ENCODE data around the gene TOMM40L. TPM values are rescaled to one million over a fixed set of nuclear protein-coding genes. Genes with fewer than 3 reads are reported as not detected.

The TOMM40L gene
- total RNA-seq, 2 donors from 2014 or later, result 25.9 to 27.8 TPM

- ATAC-seq (no peak), DNase-seq (ENCODE audit: low spot score) (peak; percentile 51)
- H3K9me3 Mint-ChIP-seq, result no peaks in the 10 kb centered on the region
- no peaks in the 10 kb centered on the region for H3K27me3 Mint-ChIP-seq
- H3K27ac Mint-ChIP-seq, result peak overlapping the region; percentile 92 to 96
- peak overlapping the region; percentile 92 for H3K4me3 Mint-ChIP-seq
- H3K4me1 Mint-ChIP-seq (ENCODE audit: low read depth in 2 of 2), result peaks cover 50 to 59% of the 10 kb centered on the region in 2 donors
- H3K36me3 Mint-ChIP-seq, result peaks cover 11% of the 10 kb centered on the region
Observed at GRCh38 chr1:161200992-161201835, 24.6 kb upstream of the TOMM40L start.

- no peaks in the 10 kb centered on the region for H3K9me3 Mint-ChIP-seq
- peak; percentile 98 to 99 for ATAC-seq
- peak; percentile 97 for DNase-seq (ENCODE audit: low spot score)
- peak within 1 kb of the TSS; percentile 92 for H3K4me3 Mint-ChIP-seq
- peaks cover 49 to 60% of the 10 kb centered on the region in 2 donors for H3K4me1 Mint-ChIP-seq (ENCODE audit: low read depth in 2 of 2)
- peaks cover 12% of the 10 kb centered on the region for H3K36me3 Mint-ChIP-seq
- peak within 1 kb of the TSS; percentile 92 to 96 for H3K27ac Mint-ChIP-seq
- no peaks in the 10 kb centered on the region for H3K27me3 Mint-ChIP-seq
Observed at GRCh38 chr1:161201836-161202712, 23.8 kb upstream of the TOMM40L start, which contains the start of gene NDUFS2. Gene NDUFS2, plus strand, starts transcription at chr1:161202367. Its CDS starts 19 bp downstream, at chr1:161202386.

DNA sequence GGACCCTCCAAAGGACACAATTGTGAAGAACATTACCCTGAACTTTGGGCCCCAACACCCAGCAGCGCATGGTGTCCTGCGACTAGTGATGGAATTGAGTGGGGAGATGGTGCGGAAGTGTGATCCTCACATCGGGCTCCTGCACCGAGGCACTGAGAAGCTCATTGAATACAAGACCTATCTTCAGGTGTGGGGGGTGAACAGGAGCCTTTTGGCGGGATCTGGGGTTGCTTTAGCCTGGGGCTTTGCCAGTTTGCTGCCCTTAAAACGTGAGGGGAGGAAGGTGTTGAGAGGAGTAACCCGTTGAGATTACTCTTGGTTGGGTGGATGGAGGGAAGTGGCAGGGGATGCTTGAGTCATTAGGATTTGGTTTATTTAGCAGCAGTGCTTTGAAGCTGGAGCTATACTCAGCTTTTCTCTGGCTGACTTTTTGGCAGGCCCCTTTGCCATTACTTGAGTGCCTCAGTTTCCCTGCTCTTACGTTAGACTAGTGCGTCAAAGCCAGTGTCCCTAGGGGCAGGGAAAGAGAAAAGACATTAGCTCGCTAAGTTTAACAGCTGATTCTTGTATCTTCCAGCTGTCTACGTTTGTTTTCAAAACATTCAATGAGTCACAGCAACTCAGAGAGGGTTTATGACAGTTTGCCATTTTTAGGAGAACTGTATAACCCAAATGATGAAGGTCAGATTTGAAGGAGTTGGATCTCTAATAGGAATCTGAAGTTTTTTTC, 19.3 kb upstream of the TOMM40L start:
- DNase-seq (ENCODE audit: low spot score), result peak; percentile 55
- ATAC-seq, result no peak
- H3K4me3 Mint-ChIP-seq, result no peak overlapping the region
- H3K27ac Mint-ChIP-seq, result peak overlapping the region in 1 of 2 donors; percentile 66
- H3K4me1 Mint-ChIP-seq (ENCODE audit: low read depth in 2 of 2), result peaks cover 32 to 38% of the 10 kb centered on the region in 2 donors
- peaks cover 25% of the 10 kb centered on the region for H3K36me3 Mint-ChIP-seq
- H3K27me3 Mint-ChIP-seq, result no peaks in the 10 kb centered on the region
- H3K9me3 Mint-ChIP-seq, result no peaks in the 10 kb centered on the region

DNA sequence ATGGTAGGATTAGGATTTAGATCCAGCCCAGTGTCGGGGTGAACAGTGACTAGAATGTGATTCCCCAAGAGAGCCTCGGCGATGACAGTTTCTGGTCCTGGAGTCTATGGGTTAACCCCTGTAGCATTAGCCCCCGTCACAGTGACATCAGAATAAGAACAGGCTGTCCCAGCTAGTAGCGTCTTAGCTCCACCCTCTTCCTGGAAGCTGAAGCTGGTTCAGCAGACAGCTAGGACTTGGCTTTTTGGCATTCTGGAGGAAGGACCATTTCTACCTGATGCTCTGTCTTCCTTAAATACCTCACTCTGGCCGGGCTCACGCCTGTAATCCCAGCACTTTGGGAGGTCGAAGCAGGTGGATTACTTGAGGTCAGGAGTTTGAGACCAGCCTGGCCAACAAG, 18.7 kb upstream of the TOMM40L start:
- H3K9me3 Mint-ChIP-seq, result no peaks in the 10 kb centered on the region
- H3K36me3 Mint-ChIP-seq, result peaks cover 29% of the 10 kb centered on the region
- peak; percentile 16 for DNase-seq (ENCODE audit: low spot score)
- peaks cover 28 to 32% of the 10 kb centered on the region in 2 donors for H3K4me1 Mint-ChIP-seq (ENCODE audit: low read depth in 2 of 2)
- no peaks in the 10 kb centered on the region for H3K27me3 Mint-ChIP-seq
- no peak overlapping the region for H3K27ac Mint-ChIP-seq
- H3K4me3 Mint-ChIP-seq, result no peak overlapping the region
- ATAC-seq, result no peak

- H3K27ac Mint-ChIP-seq, result peak overlapping the region; percentile 69 to 72
- H3K27me3 Mint-ChIP-seq, result no peaks in the 10 kb centered on the region
- no peak overlapping the region for H3K4me3 Mint-ChIP-seq
- H3K9me3 Mint-ChIP-seq, result no peaks in the 10 kb centered on the region
- peak; percentile 92 to 93 for ATAC-seq
- peaks cover 40% of the 10 kb centered on the region for H3K36me3 Mint-ChIP-seq
- H3K4me1 Mint-ChIP-seq (ENCODE audit: low read depth in 2 of 2), result peaks cover 29 to 36% of the 10 kb centered on the region in 2 donors
- DNase-seq (ENCODE audit: low spot score), result peak; percentile 79
Observed at GRCh38 chr1:161209790-161210409, 16.0 kb upstream of the TOMM40L start.

DNA sequence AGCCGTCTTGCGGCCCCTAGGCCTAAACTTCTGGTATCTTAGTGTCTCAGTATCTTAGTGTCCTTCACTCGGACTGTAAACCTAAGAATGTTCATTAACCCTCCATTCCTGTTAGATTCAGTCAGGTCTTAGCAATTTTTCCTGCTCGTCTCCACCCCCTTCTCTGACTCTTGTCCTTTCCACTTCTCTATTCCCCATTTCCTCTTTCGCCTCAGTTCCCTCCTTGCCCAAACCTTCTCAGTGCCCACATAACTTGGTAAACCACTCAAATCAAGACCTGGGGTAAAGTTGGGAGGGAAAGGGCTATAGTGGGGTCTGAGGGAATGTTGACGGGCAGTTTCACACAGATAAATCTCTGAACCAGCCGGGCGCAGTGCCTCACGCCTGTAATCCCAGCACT, 11.5 kb upstream of the TOMM40L start:
- Mint-ChIP-seq H3K27ac (peak overlapping the region; percentile 94 to 100), H3K9me3 (no peaks in the 10 kb centered on the region), H3K27me3 (no peaks in the 10 kb centered on the region), H3K36me3 (peaks cover 38% of the 10 kb centered on the region), H3K4me3 (peak overlapping the region; percentile 92), H3K4me1 (ENCODE audit: low read depth in 2 of 2) (peaks cover 49 to 54% of the 10 kb centered on the region in 2 donors)
- ATAC-seq (no peak), DNase-seq (ENCODE audit: low spot score) (peak; percentile 40)

GRCh38 chr1:161215076-161215475, 10.8 kb upstream of the TOMM40L start, which contains the start of gene FCER1G:
Gene FCER1G, plus strand, starts transcription at chr1:161215295. Its CDS starts 27 bp downstream, at chr1:161215322.
- no peaks in the 10 kb centered on the region for H3K9me3 Mint-ChIP-seq
- DNase-seq (ENCODE audit: low spot score), result peak; percentile 84
- H3K27me3 Mint-ChIP-seq, result no peaks in the 10 kb centered on the region
- H3K27ac Mint-ChIP-seq, result peak within 1 kb of the TSS; percentile 94 to 100
- peak; percentile 40 to 50 for ATAC-seq
- peaks cover 45 to 52% of the 10 kb centered on the region in 2 donors for H3K4me1 Mint-ChIP-seq (ENCODE audit: low read depth in 2 of 2)
- H3K4me3 Mint-ChIP-seq, result peak within 1 kb of the TSS; percentile 92
- H3K36me3 Mint-ChIP-seq, result peaks cover 31% of the 10 kb centered on the region

DNA sequence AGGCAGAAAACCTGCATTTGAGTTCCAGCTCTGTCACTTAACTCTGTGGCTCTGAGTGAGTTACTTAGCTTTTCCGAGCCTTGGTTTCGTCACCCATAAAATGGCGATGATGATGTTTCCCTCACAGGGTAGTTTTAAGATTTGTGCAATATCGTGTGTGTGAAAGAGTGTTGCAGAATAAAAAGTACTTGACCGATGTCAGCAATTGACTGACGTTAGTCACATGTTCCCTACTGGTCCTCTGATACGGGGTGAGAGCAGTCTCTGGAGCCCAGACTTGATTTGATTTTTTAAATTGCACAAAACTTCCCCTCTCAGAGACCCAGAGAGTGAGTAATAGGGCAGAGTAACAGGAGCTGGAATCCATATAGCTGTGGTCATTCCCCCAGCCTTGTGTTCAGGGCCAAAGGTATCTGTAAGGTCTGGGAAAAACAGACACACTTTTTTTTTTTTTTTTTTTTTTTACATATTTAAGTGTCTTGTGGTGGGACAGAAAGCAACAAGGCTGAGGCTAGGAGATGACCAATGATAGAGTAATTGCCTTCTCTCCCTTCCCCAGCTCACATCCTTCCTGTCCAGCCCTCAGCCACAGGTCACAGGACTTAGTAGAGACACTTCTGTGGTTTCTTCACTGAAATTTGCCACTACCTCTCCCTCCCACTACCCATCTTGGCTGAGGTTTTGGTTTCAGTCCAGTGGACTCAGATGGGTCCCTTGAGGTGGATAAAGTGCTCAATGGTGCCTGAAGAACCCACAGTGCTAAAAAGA, 8.7 kb upstream of the TOMM40L start:
- Mint-ChIP-seq H3K4me3 (peak overlapping the region; percentile 92), H3K9me3 (no peaks in the 10 kb centered on the region), H3K4me1 (ENCODE audit: low read depth in 2 of 2) (peaks cover 47 to 55% of the 10 kb centered on the region in 2 donors), H3K27me3 (no peaks in the 10 kb centered on the region), H3K36me3 (peaks cover 24% of the 10 kb centered on the region), H3K27ac (peak overlapping the region; percentile 94 to 100)
- ATAC-seq (peak; percentile 88 to 92), DNase-seq (ENCODE audit: low spot score) (peak; percentile 86)

- Mint-ChIP-seq H3K27me3 (no peaks in the 10 kb centered on the region), H3K4me3 (peak overlapping the region; percentile 92), H3K27ac (peak overlapping the region; percentile 94 to 100), H3K4me1 (ENCODE audit: low read depth in 2 of 2) (peaks cover 50 to 56% of the 10 kb centered on the region in 2 donors), H3K9me3 (no peaks in the 10 kb centered on the region), H3K36me3 (peaks cover 24% of the 10 kb centered on the region)
- ATAC-seq (no peak), DNase-seq (ENCODE audit: low spot score) (peak; percentile 58)
Observed at GRCh38 chr1:161217831-161218230, 8.0 kb upstream of the TOMM40L start.

- peaks cover 50 to 58% of the 10 kb centered on the region in 2 donors for H3K4me1 Mint-ChIP-seq (ENCODE audit: low read depth in 2 of 2)
- peak overlapping the region; percentile 92 for H3K4me3 Mint-ChIP-seq
- H3K27me3 Mint-ChIP-seq, result no peaks in the 10 kb centered on the region
- no peaks in the 10 kb centered on the region for H3K9me3 Mint-ChIP-seq
- peak overlapping the region; percentile 94 to 100 for H3K27ac Mint-ChIP-seq
- peaks cover 17% of the 10 kb centered on the region for H3K36me3 Mint-ChIP-seq
- DNase-seq (ENCODE audit: low spot score) (peak; percentile 23), ATAC-seq (no peak)
Observed at GRCh38 chr1:161218301-161219077, 7.4 kb upstream of the TOMM40L start.

- Mint-ChIP-seq H3K4me3 (peak overlapping the region; percentile 68), H3K9me3 (no peaks in the 10 kb centered on the region), H3K27ac (peak overlapping the region; percentile 94 to 100), H3K36me3 (peaks cover 9% of the 10 kb centered on the region), H3K4me1 (ENCODE audit: low read depth in 2 of 2) (peaks cover 49 to 60% of the 10 kb centered on the region in 2 donors), H3K27me3 (no peaks in the 10 kb centered on the region)
- ATAC-seq (no peak), DNase-seq (ENCODE audit: low spot score) (peak; percentile 35)
Observed at GRCh38 chr1:161219078-161219892, 6.6 kb upstream of the TOMM40L start.
